Right ventricle myocardium inferior (tissue), 1 donor: Measurements from ENCODE around the gene ELMO3. TPM values are rescaled to one million over a fixed set of nuclear protein-coding genes. Genes with fewer than 3 reads are reported as not detected.

ENCODE experiments used
- ATAC-seq: fragments of 200-7000 bp; cut with Tn5 transposase; one replicate; pipeline ENCODE4 v1.9.1; 2020; ENCODE audit warnings: mild to moderate bottlenecking, moderate library complexity
- DNase-seq: peaks from one replicate; pipeline ENCODE4 v3.0.0; 2021; ENCODE audit errors: missing footprints
- intact Hi-C: fragments of 100-400 bp; cut with DNase I; formaldehyde crosslinking; loops from one replicate; pipeline ENCODE4 v1.11.0; 2022
- total RNA-seq: library from RNA; stranded (reverse); fragmentation: NEBNext Ultra II Directional; extraction: Animal tissue kit (Norgen Biotek cat#: 25700); gene quantifications from one replicate; pipeline ENCODE4 v1.2.1, GENCODE V29; 2021
- donor health status: DM: no; HTN: yes; CAD: no; lungs with severe emphysema.

The ELMO3 gene
- total RNA-seq, 1 donor from 2014 or later, result 0.89 TPM

- ATAC-seq, result no peak
- intact Hi-C loops, result no loop called here
- DNase-seq, result peak; percentile 60
Observed at GRCh38 chr16:67229906-67230808, 31.2 kb downstream of the ELMO3 start.

DNA sequence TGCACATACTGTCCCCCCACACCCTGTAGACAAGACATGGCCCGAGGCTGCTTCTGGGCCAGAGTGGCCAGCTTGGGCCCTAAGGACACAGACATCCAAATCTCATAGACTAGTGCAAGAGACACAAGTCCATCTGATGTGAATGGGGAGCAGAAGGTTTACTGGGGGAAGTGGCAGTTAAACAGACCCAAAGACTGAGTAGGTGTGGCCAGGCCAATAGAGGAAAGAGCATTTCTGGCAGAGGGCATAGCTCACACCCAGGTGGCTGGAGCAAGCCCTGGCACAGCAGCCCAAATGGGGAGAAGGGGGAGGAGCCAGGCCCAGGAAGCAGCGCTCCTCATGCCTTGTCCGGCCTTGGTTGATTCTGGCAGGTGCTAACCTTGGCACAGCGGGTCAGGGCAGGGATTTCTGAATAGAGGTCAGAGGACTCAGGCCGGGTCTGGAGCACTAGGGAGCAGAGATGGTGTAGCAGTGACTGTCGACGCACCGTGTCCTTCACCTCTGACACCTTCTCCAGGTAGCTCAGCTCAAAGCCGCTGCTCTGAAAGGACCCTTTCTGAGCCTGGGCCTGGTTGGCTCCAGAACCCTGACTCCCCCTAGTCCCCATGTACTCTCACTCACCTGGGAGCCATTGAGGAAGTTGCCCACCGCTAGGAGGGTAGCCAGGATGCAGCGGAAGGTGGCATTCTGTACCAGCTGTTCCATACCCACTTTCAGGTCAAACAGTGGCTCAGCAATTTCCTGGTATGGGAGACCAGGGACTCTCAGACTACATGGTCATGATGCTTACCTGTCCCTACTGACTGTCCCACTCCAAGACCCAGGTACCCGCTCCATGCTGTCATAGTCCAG, 32.1 kb downstream of the ELMO3 start:
- ATAC-seq, result no peak
- intact Hi-C loops, result no loop called here
- peak; percentile 16 for DNase-seq

- ATAC-seq, result no peak
- DNase-seq, result peak; percentile 37
- intact Hi-C loops, result no loop called here
Observed at GRCh38 chr16:67233596-67233995, 34.7 kb downstream of the ELMO3 start.

GRCh38 chr16:67234180-67234597, 35.3 kb downstream of the ELMO3 start:
- intact Hi-C loops, result no loop called here
- ATAC-seq, result no peak
- peak; percentile 11 for DNase-seq

DNA sequence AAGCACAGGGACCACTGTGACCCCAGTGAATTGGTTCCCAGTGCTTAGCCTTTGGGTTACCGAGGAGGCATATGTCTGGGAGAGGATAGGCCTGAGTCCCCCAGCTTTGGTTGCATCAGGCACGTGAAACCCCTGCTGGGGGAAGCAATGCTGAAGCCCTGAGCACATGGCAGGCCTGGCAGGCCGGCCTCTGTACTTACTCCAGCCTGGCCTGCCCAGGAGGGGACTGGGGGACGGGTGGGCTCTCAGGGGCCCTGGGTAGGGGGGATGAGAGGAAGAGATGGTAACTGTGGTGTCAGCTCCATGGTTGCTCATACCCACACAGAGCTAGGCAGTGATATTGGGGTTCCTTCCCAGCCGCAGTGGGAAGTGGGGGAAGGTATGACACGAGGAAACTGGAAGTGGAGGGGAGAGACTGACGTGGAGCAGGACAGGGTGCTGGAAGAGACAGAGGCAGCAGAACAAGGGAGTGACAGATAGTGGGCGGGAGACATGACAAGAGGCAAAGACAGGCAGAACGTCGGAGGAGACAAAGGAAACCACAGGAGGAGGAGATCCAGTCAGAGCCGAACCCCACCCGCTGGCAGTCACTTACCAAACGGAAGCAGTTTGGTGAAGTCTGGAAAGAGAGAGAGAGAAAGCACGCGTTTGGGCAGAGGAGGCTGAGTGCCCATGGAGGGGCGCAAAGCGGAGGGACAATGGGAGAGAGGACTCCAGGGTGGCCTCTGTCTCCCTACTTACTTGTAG, 37.1 kb downstream of the ELMO3 start:
- no peak for ATAC-seq
- intact Hi-C loops, result no loop called here
- DNase-seq, result peak; percentile 32

- ATAC-seq, result no peak
- peak; percentile 58 for DNase-seq
- intact Hi-C loops, result no loop called here
Observed at GRCh38 chr16:67236563-67237395, 37.8 kb downstream of the ELMO3 start.

DNA sequence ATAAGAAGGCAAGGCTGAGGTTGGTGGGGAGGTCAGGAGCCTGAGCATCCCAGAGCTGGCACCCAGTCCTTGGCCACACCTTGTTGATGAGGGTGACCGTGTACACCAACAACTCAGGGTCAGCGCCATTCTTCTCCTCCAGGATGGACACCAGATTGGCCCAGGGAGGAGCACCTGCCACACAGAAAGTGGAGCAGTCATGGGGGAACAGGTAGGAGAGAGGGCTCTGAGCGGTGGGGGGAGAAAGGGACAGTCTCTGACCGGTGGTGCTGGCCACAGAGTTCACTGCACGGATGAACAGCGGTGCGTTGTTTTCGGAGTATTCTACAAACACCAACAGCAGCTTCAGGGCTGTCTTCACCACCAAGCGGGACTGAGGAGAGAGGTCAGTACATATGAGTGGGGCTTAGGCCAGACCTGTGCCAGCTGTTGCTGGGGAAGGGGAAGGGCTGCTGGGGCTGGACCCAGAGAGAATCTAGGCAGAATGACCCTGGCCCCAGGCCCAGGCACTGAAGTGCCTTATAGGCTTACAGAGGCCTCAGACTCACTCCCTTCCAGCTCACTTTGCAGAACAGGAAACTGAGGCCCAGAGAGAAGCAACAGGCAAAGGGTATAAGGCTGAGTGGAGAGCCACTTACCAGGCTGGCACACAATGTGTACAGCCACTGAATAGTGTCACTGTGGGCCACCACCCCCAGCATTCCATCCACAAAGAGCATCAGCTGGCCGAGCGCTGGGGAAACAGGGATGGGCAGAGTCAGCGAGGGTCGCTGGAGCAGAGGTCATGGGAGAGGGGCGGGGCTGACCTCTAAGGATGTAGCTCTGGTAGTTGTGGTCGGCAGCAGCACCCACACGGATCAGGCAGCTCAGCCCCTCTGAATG, 38.7 kb downstream of the ELMO3 start:
- ATAC-seq, result no peak
- peak; percentile 65 for DNase-seq
- intact Hi-C loops, result no loop called here

DNA sequence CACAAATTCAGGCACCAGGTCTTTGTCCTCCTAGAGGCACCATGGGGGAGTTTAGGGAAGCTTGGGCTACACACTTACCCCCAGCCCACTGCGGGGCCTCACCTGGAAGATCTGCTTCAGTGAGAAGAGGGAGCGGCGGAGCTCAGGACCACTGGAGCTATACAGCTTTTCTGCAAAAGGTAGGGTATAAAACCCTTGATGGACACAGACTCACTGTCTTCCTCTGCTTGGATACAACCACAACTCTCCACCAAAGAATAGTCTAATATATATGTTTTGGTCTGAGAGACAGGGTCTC, 39.3 kb downstream of the ELMO3 start:
- intact Hi-C loops, result no loop called here
- DNase-seq, result no peak
- ATAC-seq, result no peak

DNA sequence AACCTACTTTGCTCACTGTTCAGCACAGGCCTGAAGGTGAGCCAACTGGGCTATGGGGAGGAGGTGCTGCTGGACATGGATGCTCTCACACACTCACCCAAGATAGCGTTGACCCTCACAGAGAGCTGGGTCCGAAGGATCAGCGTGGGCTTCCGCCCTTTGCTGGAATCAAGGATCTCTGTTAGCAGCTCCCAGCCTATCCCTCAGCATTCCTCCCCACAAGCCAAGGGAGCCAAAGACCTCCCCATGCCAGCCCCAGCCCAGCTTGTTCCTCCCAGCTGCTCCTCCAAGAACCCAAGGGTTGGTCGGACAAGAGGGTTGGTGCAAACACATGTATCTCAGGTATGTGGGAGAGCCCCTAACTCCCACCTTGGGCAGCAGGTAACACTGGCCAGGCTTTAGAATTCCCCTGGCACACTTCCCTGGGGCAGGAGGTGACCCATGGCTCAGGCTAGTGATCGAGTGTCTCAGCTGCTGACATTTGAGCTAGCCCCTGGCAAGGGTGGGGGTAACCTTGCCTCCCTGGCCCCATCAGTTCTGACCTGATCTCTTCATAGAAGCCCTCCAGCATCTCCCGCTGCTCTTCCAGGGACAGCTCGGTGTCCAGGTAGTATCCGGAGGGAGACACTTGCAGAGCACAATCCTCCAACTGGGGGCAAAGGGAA, 40.0 kb downstream of the ELMO3 start:
- peak; percentile 17 for DNase-seq
- ATAC-seq, result no peak
- intact Hi-C loops, result no loop called here

- intact Hi-C loops, result no loop called here
- DNase-seq, result peak; percentile 13
- no peak for ATAC-seq
Observed at GRCh38 chr16:67240506-67240905, 41.6 kb downstream of the ELMO3 start.

DNA sequence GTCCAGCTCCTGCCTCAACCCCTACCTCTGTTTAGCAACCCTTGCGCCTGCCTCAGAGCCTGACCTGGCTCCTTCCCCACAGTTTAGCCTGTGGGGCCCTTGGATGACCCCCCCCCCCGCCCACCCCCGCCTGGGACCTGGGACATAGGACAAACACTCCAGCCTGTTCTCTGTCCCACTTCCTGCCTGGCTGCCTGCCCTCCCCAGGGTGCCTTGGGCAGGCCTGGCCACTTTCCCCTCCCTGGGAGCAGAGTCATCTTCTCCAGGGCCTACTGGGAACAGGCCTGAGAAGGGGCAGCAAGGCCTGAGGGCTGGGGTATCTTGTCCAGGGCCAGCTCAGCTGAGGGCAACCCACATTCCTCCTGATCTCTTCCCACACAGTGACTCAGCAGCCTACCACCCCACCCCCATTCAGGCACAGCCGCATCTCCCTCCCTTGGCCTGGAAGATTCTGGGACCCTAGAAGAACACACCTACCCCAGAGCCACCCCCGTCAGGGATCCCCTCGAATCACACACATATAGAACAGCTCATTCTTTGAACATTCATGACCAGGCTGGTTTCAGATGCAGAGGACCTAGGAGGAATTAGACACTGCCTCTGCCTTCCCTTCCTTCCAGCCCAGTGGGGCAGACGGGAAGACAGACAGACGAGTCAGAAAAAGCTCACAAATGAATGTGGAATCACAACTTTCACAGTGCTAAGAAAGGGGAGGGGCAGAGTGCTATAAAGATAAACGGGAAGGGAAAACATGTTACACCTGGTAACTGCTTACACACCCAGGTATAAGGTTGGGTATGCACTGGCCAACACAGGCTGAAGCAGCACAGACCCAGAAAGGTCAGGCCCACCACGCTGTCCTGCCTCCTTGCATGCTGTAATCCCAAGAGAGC, 42.3 kb downstream of the ELMO3 start:
- peak; percentile 80 for DNase-seq
- intact Hi-C loops, result no loop called here
- ATAC-seq, result peak; percentile 39

DNA sequence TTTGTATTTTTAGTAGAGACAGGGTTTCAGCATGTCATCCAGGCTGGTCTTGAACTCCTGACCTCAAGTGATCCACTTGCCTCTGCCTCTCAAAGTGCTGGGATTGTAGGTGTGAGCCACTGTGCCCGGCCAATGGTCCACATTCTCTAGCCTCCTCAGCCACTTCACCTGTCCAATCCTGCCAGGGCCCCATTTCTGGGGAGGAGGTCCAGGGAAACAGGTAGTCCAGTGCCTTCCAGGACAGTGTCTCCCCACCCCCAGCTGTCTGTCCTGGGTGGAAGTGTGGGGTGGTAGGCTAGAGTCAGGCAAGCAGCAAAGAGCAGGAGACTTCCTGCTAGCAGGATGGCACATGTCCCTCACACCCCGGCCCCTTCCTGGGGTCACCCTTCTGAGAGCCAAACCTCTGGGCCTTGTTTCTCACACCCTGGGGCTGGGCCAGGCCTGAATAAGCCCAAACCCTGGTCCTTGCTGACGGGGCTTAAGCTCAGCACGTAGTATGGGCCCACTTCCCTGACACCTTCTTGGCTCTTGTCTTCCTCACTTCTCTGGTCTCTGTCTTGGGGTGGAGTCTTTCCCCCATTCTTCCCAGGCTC, 43.3 kb downstream of the ELMO3 start:
- peak; percentile 65 for DNase-seq
- no peak for ATAC-seq
- intact Hi-C loops, result no loop called here

GRCh38 chr16:67243481-67243880, 44.5 kb downstream of the ELMO3 start:
- ATAC-seq (no peak), DNase-seq (peak; percentile 37)
- intact Hi-C loops, result no loop called here

GRCh38 chr16:67244387-67245185, 45.7 kb downstream of the ELMO3 start:
- DNase-seq (peak; percentile 85), ATAC-seq (peak; percentile 32)
- intact Hi-C loops, result loop anchor here (1.0 kb wide), 1 partner anchor 17 kb away; the partner anchor contains the start of gene TMEM208

DNA sequence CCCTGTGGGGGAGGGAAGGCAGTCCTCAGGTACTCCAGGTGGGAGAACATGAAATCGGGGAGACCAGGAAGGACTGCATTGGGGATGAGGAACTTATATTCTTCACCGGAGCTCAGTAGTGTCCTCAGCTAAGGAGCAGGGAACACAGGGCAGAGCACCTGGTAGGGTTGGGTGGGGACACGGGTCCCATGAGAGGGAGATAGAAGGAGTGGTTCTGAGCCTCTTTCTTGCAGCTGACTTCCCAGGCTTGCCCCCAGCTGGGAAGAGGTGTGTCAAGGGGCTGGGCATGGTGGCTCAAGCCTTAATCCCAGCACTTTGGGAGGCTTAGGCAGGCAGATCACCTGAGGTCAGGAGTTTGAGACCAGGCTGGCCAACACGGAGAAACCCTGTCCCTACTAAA, 46.3 kb downstream of the ELMO3 start:
- peak; percentile 28 for DNase-seq
- intact Hi-C loops, result no loop called here
- no peak for ATAC-seq
